ENCODE data around the gene FOXC2.

DNA sequence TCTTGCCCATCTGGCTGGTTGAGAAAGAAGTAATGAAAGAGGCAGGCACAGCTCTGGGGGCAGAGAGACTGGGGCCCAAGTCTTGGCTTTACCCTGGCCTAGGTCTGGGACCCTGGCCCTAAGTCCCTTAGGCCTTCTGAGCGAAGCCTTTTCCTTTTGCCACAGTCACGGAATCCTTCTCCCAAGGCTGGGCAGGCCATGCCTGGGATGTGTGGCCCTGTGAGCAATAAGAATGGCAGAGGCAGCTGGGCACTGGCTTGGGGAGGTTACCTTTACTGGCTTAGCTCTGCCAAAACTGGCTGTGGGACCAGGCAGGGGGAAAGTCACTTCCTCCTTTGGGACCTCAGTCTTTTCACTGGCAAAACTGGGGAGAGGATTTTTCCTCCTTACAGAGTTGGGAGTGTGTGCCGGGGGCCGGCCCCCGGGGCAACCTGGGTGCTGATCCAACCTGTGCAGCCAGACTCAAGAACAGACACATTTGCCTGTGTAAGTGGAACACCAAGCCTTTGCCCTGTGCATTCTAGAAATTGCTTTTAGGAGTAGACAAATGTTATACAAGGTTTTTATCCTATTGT lies 43.4 kb upstream of the FOXC2 start:
- TF ChIP-seq, protein P1, sequence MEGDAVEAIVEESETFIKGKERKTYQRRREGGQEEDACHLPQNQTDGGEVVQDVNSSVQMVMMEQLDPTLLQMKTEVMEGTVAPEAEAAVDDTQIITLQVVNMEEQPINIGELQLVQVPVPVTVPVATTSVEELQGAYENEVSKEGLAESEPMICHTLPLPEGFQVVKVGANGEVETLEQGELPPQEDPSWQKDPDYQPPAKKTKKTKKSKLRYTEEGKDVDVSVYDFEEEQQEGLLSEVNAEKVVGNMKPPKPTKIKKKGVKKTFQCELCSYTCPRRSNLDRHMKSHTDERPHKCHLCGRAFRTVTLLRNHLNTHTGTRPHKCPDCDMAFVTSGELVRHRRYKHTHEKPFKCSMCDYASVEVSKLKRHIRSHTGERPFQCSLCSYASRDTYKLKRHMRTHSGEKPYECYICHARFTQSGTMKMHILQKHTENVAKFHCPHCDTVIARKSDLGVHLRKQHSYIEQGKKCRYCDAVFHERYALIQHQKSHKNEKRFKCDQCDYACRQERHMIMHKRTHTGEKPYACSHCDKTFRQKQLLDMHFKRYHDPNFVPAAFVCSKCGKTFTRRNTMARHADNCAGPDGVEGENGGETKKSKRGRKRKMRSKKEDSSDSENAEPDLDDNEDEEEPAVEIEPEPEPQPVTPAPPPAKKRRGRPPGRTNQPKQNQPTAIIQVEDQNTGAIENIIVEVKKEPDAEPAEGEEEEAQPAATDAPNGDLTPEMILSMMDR (conservative IDR thresholded peaks at IDR 0.05 in 1 of 2, IDR thresholded peaks at IDR 0.05 in 1 of 2; ENCODE audit: extremely low read depth in 1 of 2, insufficient read depth in 1 of 2, low read depth in 1 of 2, low read length in 2 of 2) = no peak
- no peak for TF ChIP-seq EZH2 (IDR thresholded peaks at IDR 0.05; ENCODE audit: borderline replicate concordance, low read length)
